ENCODE results near the gene LRRC42.

GRCh38 chr1:53942127-53942957 is 3.8 kb upstream of the LRRC42 start:
- no peak for TF ChIP-seq GATA2 (IDR thresholded peaks at IDR 0.05; ENCODE audit: low read depth, low read length)
- no peak for TF ChIP-seq GATA3 (IDR thresholded peaks at IDR 0.05; ENCODE audit: low read depth, low read length)

All from SH-SY5Y (cell line).